HepG2 (cell line): Measurements from ENCODE around the gene DUSP12. TPM values are rescaled to one million over a fixed set of nuclear protein-coding genes. Genes with fewer than 3 reads are reported as not detected.

Experiments
- ATAC-seq: fragments of 200-7000 bp; cut with Tn5 transposase; 3 replicates; pipeline ENCODE4 v1.9.1; 2020; ENCODE audit warnings: mild to moderate bottlenecking, moderate library complexity
- BruUV-seq: library from RNA; stranded (reverse); fragments of 400-500 nt; replicated peaks from 2 replicates; lab custom pipeline; 2021; lab: Mats Ljungman, UMichigan
- CTCF ChIA-PET: fragments of 300-600 bp; formaldehyde crosslinking; extraction: SDS; loops from one replicate; lab custom pipeline; 2021; ENCODE audit warnings: low total read pairs, inconsistent platforms, low intra/inter-chr PET ratio; lab: Yijun Ruan, JAX
- POLR2A ChIA-PET: fragments of 350-600 bp; sonication (Branson Sonifier 250); formaldehyde crosslinking; loops from one replicate; lab custom pipeline; 2020; ENCODE audit warnings: antibody characterized with exemption, inconsistent platforms; lab: Yijun Ruan, JAX
- DNase-seq: peaks from one replicate; pipeline ENCODE4 v3.0.0-alpha.2; 2015; ENCODE audit warnings: low spot score
- FAIRE-seq: peaks from 3 replicates; lab custom pipeline; 2011; peaks lifted over from hg19 to GRCh38; lab: Jason Lieb, UNC
- H2AFZ ChIP-seq: one replicate; pipeline ENCODE4 v1.6.1; 2011; ENCODE audit warnings: low read length, inconsistent platforms
- H3K27ac ChIP-seq: fragments of 300-600 bp; 3 replicates; pipeline ENCODE4 v1.8.0; 2011; ENCODE audit warnings: mixed run types, mild to moderate bottlenecking, mixed read lengths, low read length, inconsistent platforms; ENCODE audit not compliant: insufficient read depth; ENCODE audit errors: extremely low read length
- H3K27me3 ChIP-seq, 2 experiments: fragments of 200-600 bp in 1 of 2; 2 replicates in 1 of 2; 3 replicates in 1 of 2; pipeline versions ENCODE4 v1.6.0 to v1.8.0; 2011; ENCODE audit warnings: low read length in 2 of 2, mild to moderate bottlenecking in 2 of 2, moderate library complexity in 2 of 2, inconsistent platforms in 1 of 2; ENCODE audit not compliant: insufficient read depth in 2 of 2, control insufficient read depth in 1 of 2
- H3K36me3 ChIP-seq, 2 experiments: fragments of 200-600 bp in 1 of 2; replicated peaks in 1 of 2; 2 replicates in 1 of 2; 3 replicates in 1 of 2; pipeline versions ENCODE4 v1.5.1 to v1.8.0; 2011; ENCODE audit warnings: low read length in 2 of 2, inconsistent platforms in 1 of 2; ENCODE audit not compliant: insufficient read depth in 2 of 2, control insufficient read depth in 1 of 2
- H3K4me1 ChIP-seq: 2 replicates; pipeline ENCODE4 v1.5.1; 2012; ENCODE audit warnings: low read length, inconsistent platforms; ENCODE audit not compliant: insufficient read depth
- H3K4me2 ChIP-seq: 2 replicates; pipeline ENCODE4 v1.6.0; 2011; ENCODE audit warnings: low read depth, low read length, inconsistent platforms
- H3K4me3 ChIP-seq, 3 experiments: fragments of 200-600 bp in 1 of 3; sonication (generic), shearing (Covaris generic) in 1 of 3; replicated peaks in 1 of 3; 2 replicates each; pipeline ENCODE4 v1.5.1; 2011 to 2016; ENCODE audit warnings: low read length in 3 of 3, inconsistent platforms in 2 of 3, low read depth in 2 of 3, mild to moderate bottlenecking in 2 of 3, control low read depth in 1 of 3, mixed read lengths in 1 of 3; ENCODE audit not compliant: insufficient read depth in 1 of 3
- H3K79me2 ChIP-seq: one replicate; pipeline ENCODE4 v1.6.1; 2011; ENCODE audit warnings: low read length, inconsistent platforms; ENCODE audit not compliant: insufficient read depth
- H3K9ac ChIP-seq: 2 replicates; pipeline ENCODE4 v1.6.0; 2011; ENCODE audit warnings: mild to moderate bottlenecking, low read depth, low read length, inconsistent platforms; ENCODE audit not compliant: insufficient read depth
- H3K9me3 ChIP-seq: 2 replicates; pipeline ENCODE4 v1.5.1; 2012; ENCODE audit warnings: mild to moderate bottlenecking, low read length
- H4K20me1 ChIP-seq: 2 replicates; pipeline ENCODE4 v1.6.0; 2011; ENCODE audit warnings: inconsistent platforms, mild to moderate bottlenecking, low read length, moderate library complexity; ENCODE audit not compliant: insufficient read depth
- GABPA ChIP-seq, 2 experiments: IDR thresholded peaks; 2 replicates each; pipeline ENCODE4 v1.6.1; 2011 to 2016; ENCODE audit warnings: low read depth in 2 of 2, low read length in 1 of 2, missing biosample characterization in 1 of 2, missing genetic modification characterization in 1 of 2
- ISX ChIP-seq: sonication (generic); formaldehyde crosslinking; conservative IDR thresholded peaks from 2 replicates; pipeline ENCODE4 v1.5.0; 2020; ENCODE audit warnings: missing genetic modification reagents
- KAT8 ChIP-seq: IDR thresholded peaks from 2 replicates; pipeline ENCODE4 v1.6.1; 2016; ENCODE audit warnings: missing genetic modification reagents, missing compliant biosample characterization
- SIX1 ChIP-seq: sonication (generic); formaldehyde crosslinking; IDR thresholded peaks from 2 replicates; pipeline ENCODE4 v1.4.0; 2020; ENCODE audit warnings: missing genetic modification reagents, borderline replicate concordance
- SMAD1 ChIP-seq: sonication (generic); formaldehyde crosslinking; IDR thresholded peaks from 2 replicates; pipeline ENCODE4 v1.4.0; 2020; ENCODE audit warnings: missing genetic modification reagents, low read depth, mild to moderate bottlenecking, borderline replicate concordance
- ZBTB33 ChIP-seq: sonication (generic); formaldehyde crosslinking; IDR thresholded peaks from 2 replicates; pipeline ENCODE4 v1.4.0; 2020; ENCODE audit warnings: missing genetic modification reagents
- ZNF264 ChIP-seq: sonication (generic); formaldehyde crosslinking; IDR thresholded peaks from 2 replicates; pipeline ENCODE4 v1.4.0; 2020; ENCODE audit warnings: missing genetic modification reagents
- ZNF383 ChIP-seq: sonication (generic); formaldehyde crosslinking; IDR thresholded peaks from 2 replicates; pipeline ENCODE4 v1.4.0; 2020; ENCODE audit warnings: missing genetic modification reagents, mild to moderate bottlenecking, borderline replicate concordance
- ZNF644 ChIP-seq: IDR thresholded peaks from 2 replicates; pipeline ENCODE4 v1.6.1; 2016; ENCODE audit warnings: low read depth
- ZNF672 ChIP-seq: sonication (generic); formaldehyde crosslinking; IDR thresholded peaks from 2 replicates; pipeline ENCODE4 v1.8.1; 2022; ENCODE audit warnings: missing genetic modification reagents
- WGBS: methylation state at CpG from one replicate; pipeline ENCODE4 v1.1.6; 2017; ENCODE audit warnings: low lambda C conversion rate; 5-methylcytosine and 5-hydroxymethylcytosine counted together
- in situ Hi-C: cut with HindIII; loops from 2 replicates; pipeline ENCODE4 v1.10.0; 2017; ENCODE audit warnings: low pct_unique_long_range_greater_than_20kb; ENCODE audit not compliant: extremely low pct_ligation_motif_present
- intact Hi-C: fragments of 100-400 bp; cut with micrococcal nuclease; formaldehyde crosslinking; loops from one replicate; pipeline ENCODE4 v1.10.0; 2022; ENCODE audit not compliant: unreplicated experiment
- polyA plus RNA-seq, 8 experiments: library from polyadenylated mRNA; depleted of rRNA in 3 of 8; stranded (reverse) in 7 of 8; unstranded in 1 of 8; fragments of >200 nt; fragmentation: Illumina TruSeq in 4 of 8; extraction: Trizol in 4 of 8; gene quantifications; 2 replicates each; pipeline versions ENCODE4 v1.2.1 to v1.2.3, GENCODE V29; 2011 to 2016; ENCODE audit warnings: low read depth in 4 of 8, missing spikeins in 1 of 8, mixed read lengths in 1 of 8; ENCODE audit not compliant: insufficient read depth in 1 of 8
- total RNA-seq, 5 experiments: library from RNA; depleted of rRNA; stranded (reverse); fragments of >200 nt; fragmentation: Illumina TruSeq; extraction: Trizol; gene quantifications; 2 replicates each; pipeline ENCODE4 v1.2.3, GENCODE V29; 2016; ENCODE audit warnings: low read depth in 1 of 5

Gene DUSP12
- total and polyA plus RNA-seq, 2 of the 13 experiments (the other 11 are each of a cell fraction or from before 2014, with no cell fraction given), result 36.7 to 37.1 TPM

DNA sequence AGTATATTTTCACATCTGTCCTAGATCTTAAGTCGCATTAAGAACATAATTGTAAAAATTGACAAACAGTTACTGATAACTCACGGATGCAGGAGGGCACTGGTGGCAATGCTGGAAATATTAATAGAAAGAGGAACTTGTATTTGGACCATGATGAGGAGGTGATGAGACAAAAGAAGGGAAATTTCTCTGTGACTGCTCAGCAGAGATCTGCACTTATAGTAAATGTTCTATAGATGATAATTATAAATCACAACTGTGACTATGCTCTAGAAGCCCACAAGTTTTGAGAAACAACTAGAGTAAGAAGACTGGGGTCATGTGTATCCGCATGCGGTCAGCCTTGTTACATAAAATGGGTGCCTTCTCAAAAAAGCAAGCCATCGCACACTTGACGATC, 8.7 kb upstream of the DUSP12 start:
- no peak for ATAC-seq
- no peak overlapping the region for H2AFZ ChIP-seq
- no TSS peak for BruUV-seq

More for the DNA sequence above, 8.7 kb upstream of the DUSP12 start:
- WGBS, result 34% methylated on average over 6 of the region's 6 CpGs
- no peak for DNase-seq
- Histone ChIP-seq H3K4me2 (no peak overlapping the region), H3K79me2 (no peaks in the 10 kb centered on the region), H4K20me1 (no peaks in the 10 kb centered on the region), H3K4me3 (no peak overlapping the region), H3K9ac (no peak overlapping the region), H3K27me3 (no peaks in the 10 kb centered on the region; a peak in 2 of 5 replicates), H3K9me3 (no peaks in the 10 kb centered on the region), H3K27ac (no peak overlapping the region), H3K4me1 (no peaks in the 10 kb centered on the region)
- in situ Hi-C loops, result loop anchor here (10.0 kb wide), 1 partner anchor 96 kb away; no protein-coding TSS in a partner anchor
- ChIA-PET CTCF (interaction anchor here (1.6 to 1.7 kb wide), 3 partner anchors 93 to 253 kb away, joined by 10 to 13 read pairs (median 12); no protein-coding TSS in a partner anchor), POLR2A (no interaction called here)
- FAIRE-seq, result no peak
- intact Hi-C loops, result loop anchor here (1.0 to 10.0 kb wide), 3 partner anchors 94 to 254 kb away; no protein-coding TSS in a partner anchor
- no peak for TF ChIP-seq ZNF264 (CRISPR knock-in tag)
- TF ChIP-seq GABPA (IDR thresholded peaks at IDR 0.05; ENCODE audit: low read depth, low read length), result no peak
- no peak for TF ChIP-seq GABPA (CRISPR knock-in tag; IDR thresholded peaks at IDR 0.05; ENCODE audit: low read depth)
- TF ChIP-seq ZNF383 (CRISPR knock-in tag), result no peak
- TF ChIP-seq ZBTB33 (CRISPR knock-in tag), result no peak
- no peak for TF ChIP-seq ZNF644 (CRISPR knock-in tag)
- TF ChIP-seq KAT8 (CRISPR knock-in tag), result no peak
- TF ChIP-seq SIX1, result no peak
- no peak for TF ChIP-seq ZNF672 (CRISPR knock-in tag)
- no peak for TF ChIP-seq ISX (CRISPR knock-in tag)
- no peak for TF ChIP-seq SMAD1 (CRISPR knock-in tag)
- TF ChIP-seq, all 625 proteins: peak for 0
- no peaks in the 10 kb centered on the region for H3K36me3 ChIP-seq
